Panc1 (cell line): ENCODE results near the gene SRGAP2C.
"Not testable (repeated sequence)": the region's sequence is repeated elsewhere in the genome, so short reads cannot be mapped to it uniquely, and the experiment has no call there.

Experiments
- POLR2AphosphoS5 ChIP-seq: IDR thresholded peaks from 2 replicates; pipeline ENCODE4 v1.6.1; 2012; ENCODE audit warnings: mild to moderate bottlenecking, low read depth, low read length, moderate library complexity
- SIN3A ChIP-seq: IDR thresholded peaks from 2 replicates; pipeline ENCODE4 v1.6.1; 2012; ENCODE audit warnings: low read depth, mild to moderate bottlenecking, low read length, moderate library complexity, borderline replicate concordance; ENCODE audit not compliant: insufficient read depth
- TCF7L2 ChIP-seq: IDR thresholded peaks from 2 replicates; pipeline ENCODE4 v1.6.1; 2011; ENCODE audit warnings: mild to moderate bottlenecking, low read depth, low read length, inconsistent platforms
- TF ChIP-seq, protein P1 (sequence below): fragments of 450-650 bp; IDR thresholded peaks from 2 replicates; pipeline ENCODE4 v1.5.1; 2017; ENCODE audit warnings: mild to moderate bottlenecking
- TF ChIP-seq, protein P2 (sequence below), 2 experiments: IDR thresholded peaks; 2 replicates each; pipeline ENCODE4 v1.6.1; 2011 to 2012; ENCODE audit warnings: low read depth in 2 of 2, control low read depth in 1 of 2, low read length in 1 of 2, mild to moderate bottlenecking in 1 of 2, moderate library complexity in 1 of 2; ENCODE audit not compliant: insufficient read depth in 1 of 2

DNA sequence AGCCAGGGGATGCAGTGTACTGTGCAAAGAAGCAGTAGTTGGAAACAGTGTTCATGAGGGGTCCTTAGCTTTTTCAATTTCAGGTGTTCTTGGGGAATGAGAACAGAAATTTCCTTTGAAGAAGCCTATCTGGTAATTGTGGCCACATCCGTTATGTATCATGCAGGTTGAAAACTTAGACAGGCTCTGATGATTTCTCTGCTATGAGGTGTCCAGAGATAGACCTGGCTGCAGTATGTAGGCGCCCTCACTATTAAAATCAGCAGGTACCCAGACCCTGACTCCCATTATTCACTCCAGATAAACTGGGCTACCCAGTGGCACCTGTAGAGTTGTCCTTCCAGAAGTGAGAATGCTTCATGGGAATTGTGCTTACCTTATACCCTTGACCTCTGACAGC lies 7.7 kb downstream of the SRGAP2C start:
- TF ChIP-seq, protein P1, sequence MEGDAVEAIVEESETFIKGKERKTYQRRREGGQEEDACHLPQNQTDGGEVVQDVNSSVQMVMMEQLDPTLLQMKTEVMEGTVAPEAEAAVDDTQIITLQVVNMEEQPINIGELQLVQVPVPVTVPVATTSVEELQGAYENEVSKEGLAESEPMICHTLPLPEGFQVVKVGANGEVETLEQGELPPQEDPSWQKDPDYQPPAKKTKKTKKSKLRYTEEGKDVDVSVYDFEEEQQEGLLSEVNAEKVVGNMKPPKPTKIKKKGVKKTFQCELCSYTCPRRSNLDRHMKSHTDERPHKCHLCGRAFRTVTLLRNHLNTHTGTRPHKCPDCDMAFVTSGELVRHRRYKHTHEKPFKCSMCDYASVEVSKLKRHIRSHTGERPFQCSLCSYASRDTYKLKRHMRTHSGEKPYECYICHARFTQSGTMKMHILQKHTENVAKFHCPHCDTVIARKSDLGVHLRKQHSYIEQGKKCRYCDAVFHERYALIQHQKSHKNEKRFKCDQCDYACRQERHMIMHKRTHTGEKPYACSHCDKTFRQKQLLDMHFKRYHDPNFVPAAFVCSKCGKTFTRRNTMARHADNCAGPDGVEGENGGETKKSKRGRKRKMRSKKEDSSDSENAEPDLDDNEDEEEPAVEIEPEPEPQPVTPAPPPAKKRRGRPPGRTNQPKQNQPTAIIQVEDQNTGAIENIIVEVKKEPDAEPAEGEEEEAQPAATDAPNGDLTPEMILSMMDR, result not testable (repeated sequence)
- not testable (repeated sequence) for TF ChIP-seq TCF7L2, SIN3A, POLR2AphosphoS5
- TF ChIP-seq, protein P2, sequence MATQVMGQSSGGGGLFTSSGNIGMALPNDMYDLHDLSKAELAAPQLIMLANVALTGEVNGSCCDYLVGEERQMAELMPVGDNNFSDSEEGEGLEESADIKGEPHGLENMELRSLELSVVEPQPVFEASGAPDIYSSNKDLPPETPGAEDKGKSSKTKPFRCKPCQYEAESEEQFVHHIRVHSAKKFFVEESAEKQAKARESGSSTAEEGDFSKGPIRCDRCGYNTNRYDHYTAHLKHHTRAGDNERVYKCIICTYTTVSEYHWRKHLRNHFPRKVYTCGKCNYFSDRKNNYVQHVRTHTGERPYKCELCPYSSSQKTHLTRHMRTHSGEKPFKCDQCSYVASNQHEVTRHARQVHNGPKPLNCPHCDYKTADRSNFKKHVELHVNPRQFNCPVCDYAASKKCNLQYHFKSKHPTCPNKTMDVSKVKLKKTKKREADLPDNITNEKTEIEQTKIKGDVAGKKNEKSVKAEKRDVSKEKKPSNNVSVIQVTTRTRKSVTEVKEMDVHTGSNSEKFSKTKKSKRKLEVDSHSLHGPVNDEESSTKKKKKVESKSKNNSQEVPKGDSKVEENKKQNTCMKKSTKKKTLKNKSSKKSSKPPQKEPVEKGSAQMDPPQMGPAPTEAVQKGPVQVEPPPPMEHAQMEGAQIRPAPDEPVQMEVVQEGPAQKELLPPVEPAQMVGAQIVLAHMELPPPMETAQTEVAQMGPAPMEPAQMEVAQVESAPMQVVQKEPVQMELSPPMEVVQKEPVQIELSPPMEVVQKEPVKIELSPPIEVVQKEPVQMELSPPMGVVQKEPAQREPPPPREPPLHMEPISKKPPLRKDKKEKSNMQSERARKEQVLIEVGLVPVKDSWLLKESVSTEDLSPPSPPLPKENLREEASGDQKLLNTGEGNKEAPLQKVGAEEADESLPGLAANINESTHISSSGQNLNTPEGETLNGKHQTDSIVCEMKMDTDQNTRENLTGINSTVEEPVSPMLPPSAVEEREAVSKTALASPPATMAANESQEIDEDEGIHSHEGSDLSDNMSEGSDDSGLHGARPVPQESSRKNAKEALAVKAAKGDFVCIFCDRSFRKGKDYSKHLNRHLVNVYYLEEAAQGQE (IDR thresholded peaks at IDR 0.05; ENCODE audit: insufficient read depth in 1 of 2, low read depth in 2 of 2, low read length in 1 of 2), result not testable (repeated sequence)
